GM18870 (cell line): ENCODE results near the gene CSDE1.
"Not testable (repeated sequence)": the region's sequence is repeated elsewhere in the genome, so short reads cannot be mapped to it uniquely, and the experiment has no call there.

Experiments used
- ATAC-seq: cut with Tn5 transposase; IDR thresholded peaks from one replicate; pipeline ENCODE4 v1.9.1; 2021; ENCODE audit warnings: moderate library complexity; ENCODE audit not compliant: unreplicated experiment

The CSDE1 gene

DNA sequence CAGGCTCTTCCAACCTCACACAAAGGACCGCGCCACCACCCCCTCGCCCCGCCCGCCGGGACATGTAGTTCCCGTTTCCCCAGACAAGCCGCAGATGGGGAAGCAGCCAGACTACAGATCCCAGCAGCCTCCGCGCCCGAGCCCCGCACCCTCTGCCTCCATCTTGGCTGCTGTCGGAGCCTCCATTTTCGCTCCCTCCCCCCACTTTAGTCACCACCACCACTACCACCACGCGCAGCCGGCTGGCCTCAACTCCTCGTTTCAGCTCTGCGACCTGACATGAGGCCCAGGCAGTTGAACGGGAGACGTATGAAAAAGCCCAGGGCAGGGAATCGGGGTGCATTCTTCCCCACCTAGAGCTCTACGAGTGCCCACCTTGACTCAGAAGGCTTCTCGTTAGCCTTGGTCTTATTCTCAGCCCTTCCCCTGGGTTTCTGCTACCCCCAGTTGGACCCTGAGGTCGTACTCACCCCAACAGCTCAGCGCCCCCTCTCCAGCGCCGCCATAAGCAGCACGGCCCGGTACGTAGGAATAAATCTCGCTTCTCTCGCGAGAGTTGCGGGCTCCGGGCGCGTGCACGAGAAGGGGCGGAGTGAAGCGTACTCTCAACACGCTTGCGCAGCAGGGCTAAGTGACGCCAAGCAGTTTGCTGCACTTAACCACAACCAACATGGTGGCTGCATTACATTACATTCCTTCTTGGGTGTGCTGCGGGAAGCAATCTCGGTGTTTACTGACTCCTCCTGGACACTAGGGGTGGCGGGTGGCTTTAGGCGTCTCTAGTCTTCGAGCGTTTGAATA lies at the start of gene CSDE1:
TSS of gene CSDE1 (minus strand) at position 530 of the 801 bp plus-strand sequence. CDS start 18,094 bp downstream, outside the sequence.
- peak; percentile 71 for ATAC-seq

DNA sequence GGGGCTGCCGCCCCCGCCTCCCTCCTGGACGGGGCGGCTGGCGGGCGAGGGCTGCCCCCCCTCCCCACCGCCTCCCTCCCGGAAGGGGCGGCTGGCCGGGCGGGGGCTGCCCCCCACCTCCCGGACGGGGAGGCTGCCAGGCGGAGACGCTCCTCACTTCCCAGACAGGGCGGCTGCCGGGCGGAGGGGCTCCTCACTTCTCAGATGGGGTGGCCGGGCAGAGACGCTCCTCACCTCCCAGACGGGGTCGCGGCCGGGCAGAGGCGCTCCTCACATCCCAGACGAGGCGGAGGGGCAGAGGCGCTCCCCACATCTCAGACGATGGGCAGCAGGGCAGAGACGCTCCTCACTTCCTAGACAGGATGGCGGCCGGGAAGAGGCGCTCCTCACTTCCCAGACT lies 46.7 kb upstream of the CSDE1 start:
- ATAC-seq, result not testable (repeated sequence)

DNA sequence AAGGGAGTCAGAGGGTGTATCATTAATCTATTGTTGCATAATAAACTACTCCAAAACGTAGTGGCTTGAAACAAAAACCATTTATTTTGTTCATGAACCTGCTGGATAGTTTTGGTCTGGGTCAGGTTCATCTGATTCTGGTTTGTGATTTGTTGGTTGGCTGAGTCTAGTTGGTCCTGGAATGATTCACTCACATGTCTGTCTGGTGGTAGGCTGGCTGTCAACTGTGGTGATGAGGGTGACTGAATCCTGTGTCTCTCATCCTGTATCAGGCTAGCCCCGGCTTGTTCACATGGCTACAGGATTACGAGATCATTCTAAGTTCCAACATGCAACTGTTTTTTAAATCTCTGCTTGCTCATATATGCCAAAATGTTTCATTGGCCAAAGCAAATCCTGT lies 45.2 kb upstream of the CSDE1 start:
- peak; percentile 89 for ATAC-seq

DNA sequence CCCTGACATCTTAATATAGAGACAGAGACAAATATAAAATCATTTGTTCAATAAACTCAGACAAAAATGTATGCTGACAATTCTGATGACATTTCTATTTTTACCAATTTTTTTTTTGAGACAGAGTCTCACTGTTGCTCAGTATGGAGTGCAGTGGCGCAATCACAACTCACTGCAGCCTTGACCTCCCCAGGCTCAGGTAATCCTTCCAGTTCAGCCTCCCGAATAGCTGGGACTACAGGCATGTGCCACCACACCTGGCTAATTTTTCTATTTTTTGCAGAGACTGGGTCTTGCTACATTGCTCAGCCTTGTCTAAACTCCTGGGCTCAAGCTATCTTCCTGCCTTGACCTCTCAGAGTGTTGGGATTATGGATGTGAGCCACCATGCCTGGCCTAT lies 36.3 kb upstream of the CSDE1 start:
- ATAC-seq, result no peak

DNA sequence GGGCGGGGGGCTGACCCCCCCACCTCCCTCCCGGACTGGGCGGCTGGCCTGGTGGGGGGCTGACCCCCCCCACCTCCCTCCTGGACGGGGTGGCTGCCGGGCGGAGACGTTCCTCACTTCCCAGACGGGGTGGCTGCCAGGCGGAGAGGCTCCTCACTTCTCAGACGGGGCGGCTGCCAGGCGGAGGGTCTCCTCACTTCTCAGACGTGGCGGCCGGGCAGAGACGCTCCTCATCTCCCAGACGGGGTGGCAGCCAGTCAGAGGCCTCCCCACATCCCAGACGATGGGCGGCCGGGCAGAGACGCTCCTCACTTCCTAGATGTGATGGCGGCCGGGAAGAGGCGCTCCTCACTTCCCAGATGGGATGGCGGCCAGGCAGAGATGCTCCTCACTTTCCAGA lies 32.8 kb upstream of the CSDE1 start:
- not testable (repeated sequence) for ATAC-seq

DNA sequence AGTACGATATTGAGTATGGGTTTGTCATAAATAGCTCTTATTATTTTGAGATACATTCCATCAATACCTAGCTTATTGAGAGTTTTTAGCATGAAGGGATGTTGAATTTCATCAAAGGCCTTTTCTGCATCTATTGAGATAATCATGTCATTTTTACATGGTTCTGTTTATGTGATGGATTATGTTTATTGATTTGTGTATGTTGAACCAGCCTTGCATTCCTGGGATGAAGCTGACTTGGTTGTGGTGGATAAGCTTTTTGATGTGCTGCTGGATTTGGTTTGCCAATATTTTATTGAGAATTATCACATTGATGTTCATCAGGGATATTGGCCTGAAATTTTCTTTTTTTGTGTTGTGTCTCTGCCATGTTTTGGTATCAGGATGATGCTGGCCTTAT lies 28.7 kb upstream of the CSDE1 start:
- ATAC-seq, result not testable (repeated sequence)

DNA sequence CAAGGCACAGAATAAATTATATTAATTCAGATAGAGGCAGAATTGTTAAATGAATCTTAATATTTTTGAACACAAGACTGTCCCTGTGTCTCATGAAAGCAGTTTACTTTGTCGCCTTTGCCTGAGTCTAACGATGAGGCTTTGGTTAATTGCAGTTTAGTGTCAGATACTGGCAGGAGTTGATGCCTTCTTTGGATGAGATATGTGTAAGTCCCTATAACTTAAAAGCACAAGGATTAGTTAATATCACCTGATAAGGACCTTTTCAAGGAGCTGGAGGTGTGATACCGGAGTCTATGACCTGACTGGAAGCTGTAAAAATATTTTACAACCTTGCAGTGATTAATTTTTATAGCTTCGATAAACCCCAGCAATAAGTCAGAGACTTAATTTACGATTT lies 24.7 kb upstream of the CSDE1 start:
- no peak for ATAC-seq

DNA sequence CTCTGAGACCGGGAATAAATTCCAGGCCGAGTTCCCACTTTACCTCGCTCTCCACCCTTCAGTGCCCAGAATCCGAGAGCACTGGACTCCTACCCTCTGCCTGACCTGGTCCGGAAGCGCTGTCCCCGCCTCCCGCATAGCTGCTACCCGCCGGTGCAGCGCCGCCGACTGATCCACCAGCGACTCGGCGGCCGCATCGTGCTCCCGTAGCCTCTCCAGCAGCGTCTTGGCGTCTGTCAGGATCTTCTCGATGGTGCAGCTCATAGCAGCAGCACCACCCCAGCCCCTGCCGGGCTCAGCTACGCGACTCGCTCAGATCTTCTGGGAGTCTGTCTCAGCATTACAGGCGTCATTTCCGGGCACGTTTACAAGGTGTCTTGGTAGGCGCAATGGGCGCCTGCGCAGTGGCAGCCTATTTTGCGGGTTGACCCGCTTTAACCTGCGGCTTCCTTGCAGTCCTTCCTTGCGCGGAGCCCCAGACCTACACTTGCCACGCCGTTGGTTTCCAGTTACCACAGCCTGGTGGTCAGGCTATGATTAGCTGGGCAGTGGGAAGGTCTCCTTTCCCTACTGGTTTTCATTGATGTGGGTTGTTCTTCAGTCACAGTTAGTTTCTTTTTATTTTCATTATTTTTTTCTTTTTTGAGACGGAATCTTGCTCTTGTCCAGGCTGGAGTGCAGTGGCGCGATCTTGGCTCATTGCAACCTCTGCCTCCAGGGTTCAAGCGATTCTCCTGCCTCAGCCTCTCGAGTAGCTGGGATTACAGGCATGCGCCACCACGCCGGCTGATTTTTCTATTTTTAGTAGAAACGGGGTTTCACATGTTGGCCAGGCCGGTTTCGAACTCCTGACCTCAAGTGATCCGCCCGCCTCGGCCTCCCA lies 22.8 kb upstream of the CSDE1 start, which contains the start of gene SIKE1:
TSS of gene SIKE1 (minus strand) at position 342 of the 883 bp plus-strand sequence. CDS start at position 264, 78 bp downstream.
- ATAC-seq, result peak; percentile 95

DNA sequence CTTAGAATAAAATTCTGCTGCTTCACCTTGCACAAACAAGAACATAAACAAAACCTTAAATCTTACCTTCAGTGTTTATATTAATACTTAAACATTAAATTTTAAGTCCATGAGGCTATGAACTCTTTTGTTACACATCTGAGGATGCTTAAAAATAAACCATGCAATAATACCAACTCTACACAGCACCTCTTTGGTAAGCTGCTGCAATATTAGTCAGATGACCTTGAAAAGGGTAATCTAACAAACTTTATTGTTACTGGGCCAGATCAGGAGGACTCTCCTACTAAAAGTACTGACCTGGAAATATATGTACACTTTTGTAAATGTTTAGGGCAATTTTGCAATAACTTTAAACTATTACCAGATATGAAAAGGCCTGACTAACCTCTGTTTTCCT lies 21.9 kb upstream of the CSDE1 start:
- ATAC-seq, result no peak

DNA sequence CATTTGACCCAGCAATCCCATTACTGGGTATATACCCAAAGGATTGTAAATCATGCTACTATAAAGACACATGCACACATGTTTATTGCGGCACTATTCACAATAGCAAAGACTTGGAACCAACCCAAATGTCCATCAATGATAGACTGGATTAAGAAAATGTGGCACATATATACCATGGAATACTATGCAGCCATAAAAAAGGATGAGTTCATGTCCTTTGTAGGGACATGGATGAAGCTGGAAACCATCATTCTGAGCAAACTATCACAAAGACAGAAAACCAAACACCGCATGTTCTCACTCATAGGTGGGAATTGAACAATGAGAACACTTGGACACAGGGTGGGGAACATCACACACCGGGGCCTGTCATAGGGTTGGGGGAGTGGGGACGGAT lies 18.9 kb upstream of the CSDE1 start:
- not testable (repeated sequence) for ATAC-seq

DNA sequence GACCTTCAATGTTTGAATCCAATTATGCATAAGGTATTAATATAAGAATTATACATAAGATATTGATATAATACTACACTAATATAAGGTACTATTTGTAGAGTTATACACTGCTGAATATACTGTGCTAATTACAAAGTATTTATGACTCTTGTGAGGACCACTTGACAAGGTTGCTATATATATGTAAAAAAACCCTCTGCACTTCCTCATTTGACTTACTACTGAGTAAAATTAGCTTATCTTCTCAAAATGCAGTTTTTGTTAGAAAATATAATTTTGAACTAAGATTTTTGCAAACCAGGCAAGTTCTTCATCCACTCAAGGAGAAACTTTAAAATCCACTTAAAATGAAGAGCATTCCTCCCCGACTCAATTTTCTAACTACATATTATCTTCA lies 14.2 kb upstream of the CSDE1 start:
- ATAC-seq, result no peak

DNA sequence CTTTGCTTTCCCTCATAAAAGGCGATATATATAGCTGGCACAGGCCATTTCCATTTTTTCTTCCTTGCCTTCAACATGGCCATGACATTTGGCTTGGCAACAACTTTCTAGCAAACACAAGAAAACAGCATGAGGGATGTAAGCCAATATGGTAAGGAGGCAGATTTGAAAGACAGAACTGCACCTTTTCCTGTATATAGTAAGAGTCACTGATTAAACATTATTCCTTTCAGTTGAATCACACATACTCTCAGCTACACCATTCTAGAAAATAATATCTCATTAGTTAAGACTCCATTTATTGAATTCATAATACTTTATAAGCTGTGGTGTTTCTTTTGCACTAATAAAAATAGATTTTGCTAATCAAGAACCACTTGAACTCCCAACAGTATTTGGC lies 13.2 kb upstream of the CSDE1 start:
- no peak for ATAC-seq

DNA sequence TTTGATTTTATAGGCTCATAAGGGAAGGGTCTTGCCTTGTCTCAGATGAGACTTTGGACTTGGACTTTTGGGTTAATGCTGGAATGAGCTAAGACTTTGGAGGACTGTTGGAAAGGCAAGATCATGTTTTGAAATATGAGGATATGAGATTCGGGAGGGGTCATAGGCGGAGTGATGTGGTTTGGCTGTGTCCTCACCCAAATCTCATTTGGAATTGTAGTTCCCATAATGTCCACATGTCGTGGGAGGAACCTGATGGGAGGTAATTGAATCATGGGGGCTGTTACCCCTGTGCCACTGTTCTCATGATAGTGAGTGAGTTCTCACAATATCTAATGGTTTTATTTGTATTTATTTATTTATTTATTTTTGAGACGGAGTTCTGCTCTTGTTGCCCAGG lies 6.9 kb upstream of the CSDE1 start:
- ATAC-seq, result no peak

DNA sequence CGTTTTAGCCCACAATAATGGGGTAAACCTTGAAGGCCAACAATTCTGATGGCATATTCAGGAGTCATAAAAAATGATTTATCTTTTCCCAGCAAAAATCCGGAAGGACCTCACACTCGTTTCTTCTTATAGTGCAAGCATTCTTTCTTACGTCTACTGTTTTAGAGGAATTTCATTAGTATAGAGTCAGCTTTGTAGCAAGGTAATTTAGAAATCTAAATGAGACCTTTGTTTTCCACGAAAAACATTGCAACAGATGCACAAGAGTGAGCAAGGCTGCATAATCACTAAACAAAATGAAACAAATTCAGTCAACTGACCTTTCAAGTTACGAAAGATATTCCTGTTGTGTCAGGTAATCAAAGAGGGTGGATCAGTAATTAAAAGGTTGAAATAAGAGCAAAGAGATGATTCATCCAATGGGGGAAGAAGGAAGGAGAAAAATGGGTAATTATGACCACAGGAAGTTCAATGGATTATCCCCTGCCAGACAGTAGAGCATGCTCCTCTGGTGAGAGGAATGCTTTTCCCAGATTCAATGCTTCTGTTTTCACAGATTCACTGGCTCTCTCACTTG lies 560 bp upstream of the CSDE1 start:
- no peak for ATAC-seq

DNA sequence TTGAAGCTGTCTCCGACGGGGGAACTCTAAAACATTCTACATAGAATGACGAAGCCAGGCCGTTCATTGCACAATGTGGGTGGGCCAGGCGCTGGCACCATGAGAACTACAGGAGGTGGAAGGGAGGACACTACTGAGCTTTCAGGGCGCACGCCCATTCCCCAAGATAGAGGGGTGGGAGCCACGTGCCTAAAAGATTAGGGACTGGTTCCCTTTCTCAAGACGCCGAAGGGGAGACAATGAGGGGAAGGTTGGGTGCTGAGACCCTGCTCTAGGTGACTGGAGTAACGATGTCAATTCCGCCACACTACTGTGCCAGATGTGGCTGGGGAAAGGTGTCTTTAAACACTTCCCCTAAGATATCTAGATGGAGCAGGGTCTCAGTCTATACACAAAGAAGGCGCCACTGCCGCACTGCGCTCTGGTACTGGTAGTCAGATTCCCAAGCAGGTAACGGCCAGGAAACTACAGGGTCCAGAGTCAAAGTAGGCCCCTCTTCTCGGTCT lies 782 bp downstream of the CSDE1 start:
- ATAC-seq, result peak; percentile 4

DNA sequence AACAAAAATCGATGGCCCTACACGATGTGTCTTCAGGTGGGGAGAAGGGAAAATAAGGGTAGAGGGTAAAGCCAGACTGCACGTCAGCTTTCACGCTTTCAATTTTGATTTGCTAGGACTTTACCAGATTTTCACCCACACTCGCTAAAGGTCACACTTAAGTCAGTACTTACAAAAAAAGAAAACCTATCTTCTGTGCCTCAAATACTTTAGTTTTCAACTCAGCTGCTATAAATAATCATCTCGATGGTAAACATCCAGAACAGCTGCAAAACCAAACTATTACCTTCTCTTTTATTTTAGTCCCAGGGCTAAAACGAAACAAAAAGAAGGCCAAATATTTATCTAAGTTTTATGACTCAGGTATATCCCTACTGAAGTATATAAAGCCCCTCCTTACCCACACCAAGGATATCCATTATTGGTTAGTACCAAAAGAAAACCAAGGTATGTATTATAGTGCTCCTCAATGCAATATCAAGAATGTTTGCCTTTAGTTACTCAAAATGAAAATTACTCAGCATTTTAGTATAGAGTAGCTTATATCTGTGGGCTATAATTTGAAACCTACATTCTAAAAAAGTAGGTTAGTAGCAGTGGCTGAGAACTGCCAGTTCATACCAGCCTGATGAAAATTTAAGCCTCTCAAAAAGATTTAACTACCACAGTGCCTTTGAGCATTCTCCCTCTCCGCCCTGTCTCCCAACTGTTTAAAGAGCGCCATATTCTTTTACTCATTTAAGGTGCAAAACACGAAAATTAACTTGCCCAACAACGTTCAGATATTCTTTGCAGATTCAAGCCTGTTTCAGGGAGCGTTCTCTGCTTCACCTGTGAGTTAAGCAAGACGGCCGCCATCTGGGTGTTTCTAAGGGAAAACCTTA lies 1.5 kb downstream of the CSDE1 start:
- peak; percentile 37 for ATAC-seq

DNA sequence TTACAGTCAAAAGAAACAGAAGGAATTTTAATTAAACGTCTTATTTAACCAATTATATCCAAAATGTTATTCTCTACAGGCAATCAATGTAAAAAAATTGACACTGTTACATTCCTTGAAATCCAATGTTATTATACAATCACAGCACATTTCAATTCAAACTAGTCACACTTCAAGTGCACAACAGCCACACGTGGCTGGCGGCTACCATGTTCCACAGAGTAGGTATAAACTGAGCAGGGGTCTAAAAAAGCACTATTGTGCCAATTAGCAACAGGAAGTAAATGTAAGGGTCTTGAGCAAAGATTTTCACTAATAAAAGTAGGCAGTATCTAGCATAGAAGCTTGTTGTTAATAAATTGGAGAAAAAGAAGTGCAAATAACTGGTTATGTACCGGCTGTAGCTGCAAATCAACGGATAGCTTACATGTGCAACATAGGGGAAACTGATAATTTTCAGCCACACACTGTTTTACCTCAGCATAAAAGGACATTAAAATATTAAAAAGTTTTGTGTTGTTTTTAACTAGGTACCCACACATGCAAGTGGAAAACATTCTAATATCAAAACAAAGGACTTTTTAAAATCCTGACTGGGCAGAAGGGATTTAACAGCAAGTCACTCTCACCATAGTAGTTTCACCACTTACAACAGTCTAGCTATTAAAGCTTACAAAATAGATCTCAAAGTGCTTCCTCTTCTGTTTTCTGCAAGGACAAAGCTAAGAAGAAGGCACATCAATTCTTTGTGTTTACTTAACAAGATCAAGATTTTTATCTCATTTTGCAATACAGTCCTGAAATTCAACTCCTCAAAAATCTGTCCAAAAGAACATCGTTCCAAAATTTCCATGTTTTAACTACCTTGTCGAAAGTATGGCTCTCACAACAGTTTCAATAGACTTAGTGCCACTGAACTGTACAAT lies 2.5 kb downstream of the CSDE1 start:
- ATAC-seq, result no peak

DNA sequence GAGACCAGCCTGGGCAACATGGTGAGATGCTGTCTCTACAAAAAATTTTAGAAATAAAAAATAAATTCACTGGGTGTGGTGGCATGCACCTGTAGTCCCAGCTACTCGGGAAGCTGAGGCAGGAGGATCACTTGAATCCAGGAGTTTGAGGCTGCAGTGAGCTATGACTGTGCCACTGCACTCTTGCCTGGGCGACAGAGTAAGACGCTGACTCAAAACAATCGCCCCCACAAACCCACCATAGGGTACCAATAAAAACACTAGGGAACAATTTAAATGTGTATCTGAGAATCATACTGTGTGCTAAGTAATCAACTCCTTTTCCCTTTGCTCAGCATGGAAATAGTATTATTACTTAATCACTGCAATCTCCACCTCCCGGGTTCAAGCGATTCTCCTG lies 4.1 kb downstream of the CSDE1 start:
- ATAC-seq, result not testable (repeated sequence)

DNA sequence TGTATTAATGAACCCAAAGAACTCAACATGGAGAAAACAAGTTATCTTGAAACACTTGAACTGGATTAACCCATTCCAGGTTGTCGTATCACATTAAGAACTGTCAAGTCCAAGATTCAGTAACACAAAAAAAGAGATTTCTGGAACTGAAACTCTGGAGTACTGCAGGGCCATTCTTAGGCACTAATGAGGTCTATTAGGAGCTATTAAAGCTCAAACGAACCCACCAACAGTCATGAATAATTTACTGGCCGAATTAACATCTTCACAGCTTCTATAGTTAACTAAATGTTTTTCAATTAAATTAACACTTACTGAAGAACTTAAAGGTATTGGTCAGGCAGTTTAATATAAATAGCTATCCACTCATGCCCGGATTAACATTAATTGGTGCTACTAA lies 4.6 kb downstream of the CSDE1 start:
- no peak for ATAC-seq
